Caki2 (cell line): ENCODE data around the gene PODXL2. TPM values are rescaled to one million over a fixed set of nuclear protein-coding genes. Genes with fewer than 3 reads are reported as not detected.
"Not testable (repeated sequence)": the region's sequence is repeated elsewhere in the genome, so short reads cannot be mapped to it uniquely, and the experiment has no call there.

ENCODE experiments used
- DNase-seq: peaks from one replicate; pipeline ENCODE4 v3.0.0-alpha.2; 2015; ENCODE audit warnings: low read depth
- in situ Hi-C: cut with HindIII; loops from 2 replicates; pipeline ENCODE4 v1.10.0; 2016; ENCODE audit warnings: low sequenced_read_pairs, low pct_unique_long_range_greater_than_20kb, mixed read lengths
- total RNA-seq: library from RNA; depleted of rRNA; stranded (reverse); fragments of >200 nt; shearing (Covaris generic); gene quantifications from 2 replicates; pipeline ENCODE4 v1.2.3, GENCODE V29; 2014; ENCODE audit warnings: low replicate concordance

PODXL2 gene
- total RNA-seq, 1 experiment from 2014 or later, result 62.4 TPM

DNA sequence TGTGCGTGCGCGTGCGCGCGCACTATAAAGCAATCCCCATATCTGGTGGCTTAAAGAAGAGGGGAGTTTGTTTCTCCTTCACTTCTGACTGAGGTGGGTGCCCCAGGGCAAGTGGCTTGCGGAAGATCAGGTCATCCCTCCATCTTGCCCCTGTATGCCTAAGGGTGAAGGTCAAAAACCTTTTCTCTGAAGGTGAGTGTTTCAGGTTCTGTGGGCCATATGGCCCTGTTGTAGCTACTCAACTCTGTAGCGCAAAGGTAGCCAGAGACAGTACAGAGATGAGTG, 49.3 kb downstream of the PODXL2 start:
- no peak for DNase-seq
- in situ Hi-C loops, result no loop called here

GRCh38 chr3:127678611-127679533, 49.9 kb downstream of the PODXL2 start:
- in situ Hi-C loops, result no loop called here
- no peak for DNase-seq

GRCh38 chr3:127679534-127680145, 50.7 kb downstream of the PODXL2 start:
- DNase-seq, result no peak
- in situ Hi-C loops, result no loop called here

DNA sequence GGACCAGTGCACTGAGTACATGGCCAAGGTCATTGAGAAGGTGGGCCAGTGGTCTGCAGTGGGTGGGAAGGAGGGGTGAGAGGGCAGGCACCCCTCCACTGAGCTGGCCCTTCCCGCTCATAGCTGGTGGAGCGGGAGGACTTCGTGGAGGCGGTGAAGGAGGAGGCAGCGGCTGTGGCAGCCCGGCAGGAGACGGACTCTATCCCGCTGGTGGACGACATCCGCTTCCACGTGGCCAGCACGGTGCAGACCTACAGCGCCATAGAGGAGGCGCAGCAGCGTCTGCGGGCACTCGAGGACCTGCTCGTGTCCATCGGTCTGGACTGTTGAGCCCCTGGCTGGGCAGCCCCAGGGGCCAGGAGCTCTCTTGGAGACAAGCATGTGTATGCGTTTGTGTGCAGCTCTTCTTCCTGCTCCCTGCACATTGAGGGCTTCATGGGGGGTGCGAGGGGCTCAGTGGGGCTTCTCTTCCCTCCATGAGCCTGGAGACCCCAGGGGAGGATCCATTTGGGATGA, 51.2 kb downstream of the PODXL2 start:
- in situ Hi-C loops, result no loop called here
- DNase-seq, result no peak

GRCh38 chr3:127680798-127681221, 51.8 kb downstream of the PODXL2 start:
- in situ Hi-C loops, result no loop called here
- no peak for DNase-seq

- in situ Hi-C loops, DNase-seq: not testable (repeated sequence)
Measured at GRCh38 chr3:127682175-127682554, 53.2 kb downstream of the PODXL2 start.

GRCh38 chr3:127682561-127682960, 53.6 kb downstream of the PODXL2 start:
- in situ Hi-C loops, result no loop called here
- no peak for DNase-seq

DNA sequence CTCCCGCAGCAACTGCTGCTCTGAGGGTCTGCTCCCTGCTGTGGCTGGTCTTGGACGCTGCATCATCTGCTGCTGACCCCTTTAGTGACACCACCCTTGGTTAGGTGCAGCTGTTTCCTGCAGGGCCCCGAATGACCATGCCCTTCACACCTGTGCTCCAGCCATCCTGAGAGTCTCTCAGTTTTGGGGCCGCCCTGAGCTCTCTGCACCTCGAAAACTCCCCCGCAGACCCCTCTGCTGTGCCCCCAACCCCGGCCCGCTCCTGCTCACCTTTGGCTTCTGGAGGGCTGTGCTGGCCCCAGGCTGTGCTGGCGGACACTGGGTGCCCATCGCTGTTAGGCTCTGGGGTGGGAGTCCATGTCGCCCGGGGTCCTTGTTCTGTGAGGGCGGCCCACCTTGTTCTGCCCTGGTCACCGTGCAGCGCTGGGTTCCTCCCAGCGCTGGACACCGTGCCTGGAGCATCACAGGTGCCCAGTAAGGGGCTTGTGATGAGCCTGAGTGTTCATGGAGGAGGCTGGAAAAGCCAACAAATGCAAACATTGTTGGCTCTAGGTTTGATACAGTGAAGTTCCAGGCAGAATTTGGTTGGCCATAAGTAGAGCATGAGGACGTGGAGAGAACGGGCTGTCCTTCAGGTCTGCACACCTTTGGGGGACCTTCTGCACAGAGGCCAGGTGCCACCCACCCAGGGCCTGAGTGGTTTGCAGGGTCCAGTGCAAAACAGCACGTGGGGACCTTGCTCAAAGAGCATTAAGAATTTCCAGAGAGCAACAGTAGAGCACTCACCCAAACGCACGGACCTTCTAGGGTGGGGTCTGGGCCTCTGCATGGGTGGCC, 56.1 kb downstream of the PODXL2 start:
- in situ Hi-C loops, result no loop called here
- no peak for DNase-seq

GRCh38 chr3:127685708-127686511, 56.9 kb downstream of the PODXL2 start:
- in situ Hi-C loops, result no loop called here
- no peak for DNase-seq

- DNase-seq, result no peak
- in situ Hi-C loops, result no loop called here
Measured at GRCh38 chr3:127686512-127686894, 57.5 kb downstream of the PODXL2 start.

DNA sequence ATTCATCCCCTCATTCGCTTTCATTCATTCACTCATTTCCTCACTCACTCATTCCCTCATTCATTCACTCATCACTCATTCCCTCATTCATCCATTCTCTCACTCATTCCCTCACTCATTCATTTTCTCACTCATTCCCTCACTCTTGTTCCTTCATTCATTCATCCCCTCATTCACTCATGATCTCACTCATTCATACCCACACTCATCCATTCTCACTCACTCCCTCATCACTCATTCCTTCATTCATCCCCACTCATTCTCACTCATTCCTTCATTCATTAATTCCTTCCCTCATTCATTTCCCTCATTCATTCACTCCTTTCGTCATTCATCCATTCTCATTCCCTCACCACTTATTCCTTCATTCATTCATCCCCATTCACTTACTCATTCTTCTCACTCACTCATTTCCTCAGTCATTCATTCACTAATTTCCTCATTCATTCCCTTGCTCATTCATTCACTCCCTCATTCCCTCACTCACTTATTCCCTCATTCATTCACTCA, 58.3 kb downstream of the PODXL2 start:
- in situ Hi-C loops, result no loop called here
- DNase-seq, result no peak

DNA sequence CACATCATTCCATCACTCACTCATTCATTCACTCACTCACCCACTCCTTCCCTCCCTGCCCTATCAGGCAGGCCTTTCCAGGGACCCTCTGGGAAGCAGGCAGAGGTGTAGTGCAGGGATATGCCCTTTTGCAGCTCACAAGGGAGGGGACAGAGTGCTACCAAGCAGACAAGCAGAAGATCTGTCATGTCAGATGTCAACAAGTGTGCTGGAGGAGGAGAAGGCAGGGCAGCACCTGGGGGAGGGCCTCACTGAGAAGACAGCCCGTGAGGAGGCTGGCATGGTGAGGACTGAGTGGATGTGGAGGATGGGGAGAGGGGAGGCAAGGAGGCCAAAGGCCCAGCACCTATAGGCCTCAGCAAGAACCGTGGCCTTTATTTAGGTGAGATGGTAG, 59.0 kb downstream of the PODXL2 start:
- in situ Hi-C loops, result no loop called here
- no peak for DNase-seq

DNA sequence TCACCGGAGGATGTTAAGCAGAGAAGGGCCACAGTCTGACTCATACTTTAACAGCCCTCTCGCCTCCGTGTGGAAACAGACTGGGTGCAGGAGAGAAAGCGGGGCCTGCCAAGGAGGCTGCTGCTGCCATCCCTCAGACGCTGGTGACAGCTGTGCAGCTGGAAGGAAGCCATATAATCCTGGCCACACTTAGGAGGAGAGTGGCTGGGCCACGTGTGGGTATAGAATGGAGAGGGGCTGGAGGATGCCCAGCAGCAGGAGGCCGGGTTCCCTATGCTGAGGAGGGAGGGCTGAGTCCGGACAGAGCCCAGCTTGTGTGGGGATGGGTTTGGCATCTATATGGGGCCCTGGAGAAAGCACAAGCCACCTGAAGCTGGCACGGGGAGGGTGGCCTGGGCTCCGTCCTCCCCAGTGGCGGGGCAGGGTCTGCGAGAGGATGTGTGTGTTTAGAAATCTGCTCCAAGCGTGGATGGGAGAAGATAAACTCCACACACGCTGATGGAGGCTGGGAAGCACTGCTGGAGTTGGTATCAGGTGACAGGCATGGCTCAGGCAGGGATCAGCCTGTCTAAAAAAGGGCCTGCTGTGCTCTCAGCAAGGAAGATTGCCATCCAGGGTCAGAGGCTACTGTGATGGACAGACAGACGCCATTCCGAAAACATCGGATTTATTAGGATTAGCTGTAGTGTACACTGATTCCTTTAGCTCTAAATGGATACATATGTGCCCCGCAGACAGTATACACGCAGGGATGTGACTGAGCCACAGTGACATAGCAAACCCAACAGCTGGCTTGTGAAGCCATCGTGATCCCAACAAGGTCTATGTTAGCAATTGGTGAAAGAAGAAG, 59.7 kb downstream of the PODXL2 start:
- DNase-seq, result no peak
- in situ Hi-C loops, result no loop called here

DNA sequence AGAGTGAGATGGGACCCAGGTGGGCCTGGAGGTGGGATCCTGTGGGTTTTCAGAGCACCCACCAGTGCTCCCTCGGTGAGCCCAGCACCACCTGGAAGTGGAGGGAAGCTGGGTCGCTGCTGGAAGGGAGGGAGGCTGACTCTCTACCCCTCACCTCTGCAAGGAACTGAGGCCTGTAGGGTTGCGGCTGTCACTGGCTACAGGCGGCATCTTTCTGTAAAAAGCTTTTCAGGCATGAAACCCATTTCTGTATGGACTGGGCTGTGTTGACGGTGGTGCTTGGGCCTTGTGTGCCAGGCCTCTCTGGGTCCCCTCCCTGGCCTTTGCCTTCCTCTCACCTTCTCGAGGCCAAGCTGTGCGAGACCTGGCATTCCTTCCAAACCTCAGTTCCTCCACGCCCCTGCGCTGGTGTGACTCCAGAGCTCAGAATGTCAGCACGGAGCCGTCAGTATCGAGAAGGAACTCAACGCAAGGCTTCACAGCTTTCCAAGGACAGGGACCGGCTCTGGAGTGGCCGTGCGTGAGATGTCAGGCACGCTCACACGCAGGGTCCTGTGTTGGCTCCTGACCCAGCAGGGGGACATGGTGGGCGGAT, 60.4 kb downstream of the PODXL2 start:
- DNase-seq, result no peak
- in situ Hi-C loops, result no loop called here

GRCh38 chr3:127690106-127690505, 61.1 kb downstream of the PODXL2 start:
- in situ Hi-C loops, result no loop called here
- DNase-seq, result peak; percentile 44

GRCh38 chr3:127690823-127691452, 62.0 kb downstream of the PODXL2 start:
- peak; percentile 45 for DNase-seq
- in situ Hi-C loops, result no loop called here
